Sigmoid colon (tissue), 7 donors: ENCODE measurements around the gene TAF7L. TPM values are rescaled to one million over a fixed set of nuclear protein-coding genes. Genes with fewer than 3 reads are reported as not detected.

Experiments
- DNase-seq: peaks from one replicate; pipeline ENCODE4 v3.0.0-alpha.2; 2019
- H3K27ac ChIP-seq, 4 donors: fragments of 200-600 bp; sonication (generic); one replicate each; pipeline ENCODE4 v1.5.1; 2016 to 2019; ENCODE audit warnings: mild to moderate bottlenecking in 1 of 4
- H3K27me3 ChIP-seq, 3 donors: fragments of 200-600 bp; sonication (generic); one replicate each; pipeline ENCODE4 v1.5.1; 2019; ENCODE audit warnings: mild to moderate bottlenecking in 1 of 3
- H3K36me3 ChIP-seq, 4 donors: fragments of 200-600 bp; sonication (generic); one replicate each; pipeline ENCODE4 v1.5.1; 2016 to 2019
- H3K4me1 ChIP-seq, 4 donors: fragments of 200-600 bp; sonication (generic); one replicate each; pipeline ENCODE4 v1.5.1; 2017 to 2019
- H3K4me3 ChIP-seq, 4 donors: fragments of 200-600 bp; sonication (generic); one replicate each; pipeline ENCODE4 v1.5.1; 2017 to 2019; ENCODE audit warnings: mild to moderate bottlenecking in 2 of 4, moderate library complexity in 1 of 4
- H3K9me3 ChIP-seq, 4 donors: fragments of 200-600 bp in 3 of 4; sonication (generic) in 3 of 4; one replicate each; pipeline versions ENCODE4 v1.5.1 to v1.6.1; 2013 to 2019
- EP300 ChIP-seq, 4 donors: sonication (generic); formaldehyde crosslinking; IDR thresholded peaks; one replicate each; pipeline ENCODE4 v1.6.1; 2017; ENCODE audit warnings: antibody characterized with exemption in 4 of 4
- POLR2A ChIP-seq, 2 donors: fragments of 450-650 bp; IDR thresholded peaks; one replicate each; pipeline ENCODE4 v1.6.1; 2016; ENCODE audit warnings: antibody characterized with exemption in 2 of 2, mild to moderate bottlenecking in 2 of 2, moderate library complexity in 2 of 2
- POLR2AphosphoS5 ChIP-seq, 4 donors: sonication (generic); formaldehyde crosslinking; IDR thresholded peaks; one replicate each; pipeline ENCODE4 v1.6.1; 2017; ENCODE audit warnings: antibody characterized with exemption in 4 of 4
- WGBS, 2 donors: extraction: QIAGEN DNeasy Blood & Tissue Kit; methylation state at CpG; one replicate each; pipeline ENCODE4 v1.1.7; 2013; 5-methylcytosine and 5-hydroxymethylcytosine counted together
- intact Hi-C: fragments of 100-400 bp; cut with DNase I; formaldehyde crosslinking; loops from one replicate; pipeline ENCODE4 v1.15.1; 2023
- polyA plus RNA-seq, 3 donors: library from polyadenylated mRNA; stranded (reverse); fragments of 200-250 nt; gene quantifications; one replicate each; pipeline ENCODE4 v1.2.3, GENCODE V29; 2013
- total RNA-seq, 4 donors: library from RNA; depleted of rRNA; stranded (reverse); fragments of >200 nt; gene quantifications; one replicate each; pipeline ENCODE4 v1.1.0, GENCODE V29; 2016
- TF ChIP-seq, protein P1 (sequence below), 4 experiments: fragments of 450-650 bp in 3 of 4; fragments of 200-600 bp in 1 of 4; IDR thresholded peaks; one replicate each; pipeline ENCODE4 v1.5.1; 2016 to 2019; ENCODE audit warnings: antibody characterized with exemption in 4 of 4, mild to moderate bottlenecking in 3 of 4, moderate library complexity in 2 of 4
- donor health status: healthy with polysubstance abuse.
- donor health status: Bipolar disorder and iron deficiency.
- donor health status: healthy.

TAF7L gene
- total and polyA plus RNA-seq, 7 donors: 0.12 to 0.54 (median 0.16) TPM; not detected in 4

DNA sequence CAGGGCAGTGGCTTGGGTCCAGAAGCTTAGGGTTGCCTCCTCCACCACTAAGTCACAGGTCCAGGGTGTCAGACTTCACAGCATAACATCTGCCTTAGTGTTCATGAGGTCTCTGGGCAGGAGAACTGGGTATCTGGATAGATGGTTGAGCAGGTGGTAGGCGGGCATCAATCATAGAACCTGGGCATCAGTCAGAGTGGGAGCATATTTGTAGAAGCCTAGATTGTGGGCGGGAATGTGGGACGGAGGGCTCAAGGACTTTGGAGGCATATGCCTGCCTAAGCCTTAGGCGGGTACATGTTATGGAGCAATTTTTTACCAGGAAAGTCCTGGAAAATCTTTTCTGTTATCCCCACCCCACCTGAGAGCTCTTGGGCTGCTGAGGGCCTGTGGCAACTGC lies 28.5 kb downstream of the TAF7L start:
- intact Hi-C loops: no loop called here
- Histone ChIP-seq H3K9me3 (no peaks in the 10 kb centered on the region), H3K36me3 (no peaks in the 10 kb centered on the region), H3K27ac (no peak overlapping the region), H3K27me3 (no peaks in the 10 kb centered on the region), H3K4me1 (no peaks in the 10 kb centered on the region), H3K4me3 (no peak overlapping the region)
- TF ChIP-seq POLR2A (IDR thresholded peaks at IDR 0.05) (no peak), POLR2AphosphoS5 (IDR thresholded peaks at IDR 0.05) (no peak), EP300 (IDR thresholded peaks at IDR 0.05) (no peak)
- TF ChIP-seq, protein P1, sequence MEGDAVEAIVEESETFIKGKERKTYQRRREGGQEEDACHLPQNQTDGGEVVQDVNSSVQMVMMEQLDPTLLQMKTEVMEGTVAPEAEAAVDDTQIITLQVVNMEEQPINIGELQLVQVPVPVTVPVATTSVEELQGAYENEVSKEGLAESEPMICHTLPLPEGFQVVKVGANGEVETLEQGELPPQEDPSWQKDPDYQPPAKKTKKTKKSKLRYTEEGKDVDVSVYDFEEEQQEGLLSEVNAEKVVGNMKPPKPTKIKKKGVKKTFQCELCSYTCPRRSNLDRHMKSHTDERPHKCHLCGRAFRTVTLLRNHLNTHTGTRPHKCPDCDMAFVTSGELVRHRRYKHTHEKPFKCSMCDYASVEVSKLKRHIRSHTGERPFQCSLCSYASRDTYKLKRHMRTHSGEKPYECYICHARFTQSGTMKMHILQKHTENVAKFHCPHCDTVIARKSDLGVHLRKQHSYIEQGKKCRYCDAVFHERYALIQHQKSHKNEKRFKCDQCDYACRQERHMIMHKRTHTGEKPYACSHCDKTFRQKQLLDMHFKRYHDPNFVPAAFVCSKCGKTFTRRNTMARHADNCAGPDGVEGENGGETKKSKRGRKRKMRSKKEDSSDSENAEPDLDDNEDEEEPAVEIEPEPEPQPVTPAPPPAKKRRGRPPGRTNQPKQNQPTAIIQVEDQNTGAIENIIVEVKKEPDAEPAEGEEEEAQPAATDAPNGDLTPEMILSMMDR (IDR thresholded peaks at IDR 0.05): no peak
- DNase-seq: no peak
- WGBS, 2 donors: 94 to 96% methylated on average over 4 of the region's 4 CpGs

DNA sequence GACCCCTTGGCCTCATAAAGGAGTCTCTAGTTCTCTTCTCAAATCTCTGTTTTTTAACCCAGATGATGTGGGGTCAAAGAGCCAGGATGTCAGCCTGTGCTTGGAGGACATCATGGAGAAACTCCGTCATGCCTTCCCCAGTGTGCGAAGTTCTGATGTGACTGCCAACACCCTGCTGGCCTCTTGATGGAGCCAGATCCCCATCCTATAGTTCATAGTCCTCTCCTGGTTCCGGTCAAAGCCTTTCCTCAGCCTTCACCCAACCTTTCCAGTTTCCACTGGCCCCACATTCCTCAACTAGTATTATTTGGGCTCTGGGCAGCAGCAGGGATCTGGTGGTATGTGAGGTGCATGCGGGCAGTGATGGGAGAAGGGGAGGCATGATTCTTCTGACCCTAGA lies 30.7 kb downstream of the TAF7L start:
- Histone ChIP-seq H3K27me3 (no peaks in the 10 kb centered on the region), H3K9me3 (no peaks in the 10 kb centered on the region), H3K27ac (no peak overlapping the region), H3K4me3 (no peak overlapping the region), H3K4me1 (no peaks in the 10 kb centered on the region), H3K36me3 (no peaks in the 10 kb centered on the region)
- no peak for DNase-seq
- TF ChIP-seq EP300 (IDR thresholded peaks at IDR 0.05) (no peak), POLR2A (IDR thresholded peaks at IDR 0.05) (no peak), POLR2AphosphoS5 (IDR thresholded peaks at IDR 0.05) (no peak)
- TF ChIP-seq, protein P1 (IDR thresholded peaks at IDR 0.05): no peak
- WGBS, 2 donors: 52 to 75% methylated on average over 4 of the region's 4 CpGs
- intact Hi-C loops: no loop called here

DNA sequence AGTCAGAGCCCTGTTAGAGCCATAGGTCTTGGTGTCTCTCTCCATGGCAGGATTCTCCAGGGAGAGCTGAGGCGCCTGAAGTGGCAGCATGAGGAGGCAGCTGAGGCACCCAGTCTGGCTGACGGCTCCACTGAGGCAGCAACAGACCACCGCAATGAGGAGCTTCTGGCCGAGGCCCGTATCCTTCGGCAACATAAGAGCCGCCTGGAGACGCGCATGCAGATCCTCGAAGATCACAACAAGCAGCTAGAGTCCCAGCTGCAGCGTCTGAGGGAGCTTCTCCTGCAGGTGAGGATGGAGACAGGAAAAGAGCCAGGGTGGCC lies 32.9 kb downstream of the TAF7L start:
- Histone ChIP-seq H3K36me3 (no peaks in the 10 kb centered on the region), H3K27me3 (no peaks in the 10 kb centered on the region), H3K9me3 (no peaks in the 10 kb centered on the region), H3K4me1 (no peaks in the 10 kb centered on the region), H3K4me3 (no peak overlapping the region), H3K27ac (no peak overlapping the region)
- no peak for DNase-seq
- intact Hi-C loops: no loop called here
- TF ChIP-seq, protein P1 (IDR thresholded peaks at IDR 0.05): no peak
- no peak for TF ChIP-seq EP300 (IDR thresholded peaks at IDR 0.05)
- 92 to 95% methylated on average over 11 of the region's 11 CpGs for WGBS, 2 donors

DNA sequence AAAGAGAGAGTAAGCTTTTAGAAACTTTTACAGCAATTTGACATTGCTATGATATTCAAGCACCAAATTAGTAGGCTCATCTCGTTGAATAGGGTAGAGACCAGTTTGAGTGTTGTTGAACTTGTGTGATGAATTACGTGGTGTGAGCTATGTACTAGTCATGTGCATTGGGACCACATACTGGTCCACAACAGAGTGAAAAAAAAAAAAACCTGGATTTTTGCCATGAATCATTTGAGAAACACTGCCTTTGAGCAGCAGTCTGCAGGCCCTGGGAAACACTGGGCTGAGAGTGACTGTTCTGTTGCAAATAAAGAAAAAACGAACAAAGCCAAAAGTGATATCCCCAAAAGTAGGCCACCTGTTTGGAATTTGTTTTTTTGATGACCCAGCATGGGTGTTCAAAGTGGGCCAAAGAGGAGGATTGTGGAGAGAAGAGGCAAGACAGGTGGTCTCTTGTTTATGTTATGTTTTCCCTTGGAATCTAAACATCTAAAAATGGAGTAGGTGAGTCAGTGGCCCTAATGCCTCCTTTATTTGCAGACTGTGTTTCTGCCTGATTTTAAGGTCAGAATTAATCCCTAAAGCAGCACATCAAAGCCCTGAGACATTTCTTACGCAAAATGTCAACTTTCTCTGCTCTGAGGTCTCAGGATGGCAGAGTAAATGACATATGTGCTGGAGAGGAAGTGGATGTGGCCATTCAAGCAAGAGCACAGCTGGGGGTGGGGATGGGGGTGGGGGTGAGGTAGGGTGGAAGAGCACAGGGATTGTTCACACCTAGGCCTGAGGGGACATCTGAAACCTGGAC lies 33.5 kb downstream of the TAF7L start:
- H3K9me3 ChIP-seq: no peaks in the 10 kb centered on the region
- H3K27me3 ChIP-seq: no peaks in the 10 kb centered on the region
- 84 to 86% methylated on average over 4 of the region's 4 CpGs for WGBS, 2 donors
- TF ChIP-seq EP300 (IDR thresholded peaks at IDR 0.05): no peak
- no peak for TF ChIP-seq POLR2A (IDR thresholded peaks at IDR 0.05)
- TF ChIP-seq, protein P1 (IDR thresholded peaks at IDR 0.05): no peak
- TF ChIP-seq POLR2AphosphoS5 (IDR thresholded peaks at IDR 0.05): no peak
- no peak overlapping the region for H3K27ac ChIP-seq
- DNase-seq: no peak
- intact Hi-C loops: no loop called here
- no peaks in the 10 kb centered on the region for H3K4me1 ChIP-seq
- H3K4me3 ChIP-seq: no peak overlapping the region
- H3K36me3 ChIP-seq: no peaks in the 10 kb centered on the region

DNA sequence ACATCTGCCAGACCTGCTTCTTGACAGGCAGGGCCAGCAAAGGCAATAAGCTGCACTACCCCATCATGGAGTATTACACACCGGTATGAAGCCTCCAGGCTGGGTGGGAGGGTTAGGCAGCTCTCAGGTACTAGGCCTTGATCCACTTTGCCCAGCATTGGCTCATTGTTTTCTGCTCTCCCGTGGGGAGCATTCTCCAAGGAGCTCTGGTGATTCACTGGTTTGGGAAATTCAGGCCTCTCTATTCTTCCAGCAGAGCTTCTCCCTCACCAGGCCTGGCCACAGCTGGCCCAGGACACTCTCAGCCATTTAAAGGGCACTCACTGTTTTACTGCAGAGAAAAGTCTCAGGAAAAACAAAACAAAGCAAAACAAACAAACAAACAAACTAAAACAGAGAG lies 38.5 kb downstream of the TAF7L start:
- Histone ChIP-seq H3K36me3 (no peaks in the 10 kb centered on the region), H3K9me3 (no peaks in the 10 kb centered on the region), H3K27me3 (no peaks in the 10 kb centered on the region), H3K4me3 (no peak overlapping the region), H3K27ac (no peak overlapping the region), H3K4me1 (no peaks in the 10 kb centered on the region)
- TF ChIP-seq POLR2AphosphoS5 (IDR thresholded peaks at IDR 0.05): no peak
- TF ChIP-seq POLR2A (IDR thresholded peaks at IDR 0.05): no peak
- TF ChIP-seq, protein P1 (IDR thresholded peaks at IDR 0.05): no peak
- TF ChIP-seq EP300 (IDR thresholded peaks at IDR 0.05): no peak
- 69 to 73% methylated on average over 2 of the region's 2 CpGs for WGBS, 2 donors
- no peak for DNase-seq
- intact Hi-C loops: no loop called here
